HG03342 (cell line): ENCODE results near the gene CCKAR.

Experiments used
- ATAC-seq: cut with Tn5 transposase; IDR thresholded peaks from one replicate; pipeline ENCODE4 v1.9.1; 2021; ENCODE audit warnings: mild to moderate bottlenecking, moderate library complexity; ENCODE audit not compliant: unreplicated experiment

The CCKAR gene

GRCh38 chr4:26491449-26492170, 1.3 kb upstream of the CCKAR start:
- no peak for ATAC-seq

- ATAC-seq, result no peak
Observed at GRCh38 chr4:26490960-26491284, 638 bp upstream of the CCKAR start.

GRCh38 chr4:26489101-26489985, 941 bp downstream of the CCKAR start:
- no peak for ATAC-seq

GRCh38 chr4:26485684-26486083, 4.6 kb downstream of the CCKAR start:
- no peak for ATAC-seq

- no peak for ATAC-seq
Observed at GRCh38 chr4:26484516-26484915, 5.8 kb downstream of the CCKAR start.

GRCh38 chr4:26484032-26484515, 6.2 kb downstream of the CCKAR start:
- ATAC-seq, result no peak

GRCh38 chr4:26482508-26483462, 7.5 kb downstream of the CCKAR start:
- ATAC-seq, result no peak

GRCh38 chr4:26478330-26478729, 12.0 kb downstream of the CCKAR start:
- no peak for ATAC-seq

- ATAC-seq, result no peak
Observed at GRCh38 chr4:26476545-26476944, 13.7 kb downstream of the CCKAR start.

- ATAC-seq, result no peak
Observed at GRCh38 chr4:26475716-26476115, 14.6 kb downstream of the CCKAR start.

GRCh38 chr4:26474551-26474950, 15.7 kb downstream of the CCKAR start:
- no peak for ATAC-seq

GRCh38 chr4:26473893-26474292, 16.4 kb downstream of the CCKAR start:
- no peak for ATAC-seq

- no peak for ATAC-seq
Observed at GRCh38 chr4:26471890-26472289, 18.4 kb downstream of the CCKAR start.

GRCh38 chr4:26468977-26469376, 21.3 kb downstream of the CCKAR start:
- ATAC-seq, result no peak

GRCh38 chr4:26468283-26468949, 21.9 kb downstream of the CCKAR start:
- ATAC-seq, result no peak

- no peak for ATAC-seq
Observed at GRCh38 chr4:26467724-26468123, 22.6 kb downstream of the CCKAR start.

GRCh38 chr4:26466578-26467270, 23.6 kb downstream of the CCKAR start:
- no peak for ATAC-seq

GRCh38 chr4:26464420-26465095, 25.7 kb downstream of the CCKAR start:
- no peak for ATAC-seq

GRCh38 chr4:26463386-26463785, 26.9 kb downstream of the CCKAR start:
- no peak for ATAC-seq
